Activated CD4-positive, alpha-beta T cell treated with anti-CD3 and anti-CD28 coated beads for 1 hour (primary cell): ENCODE results near the gene DHX40.
"Not testable (repeated sequence)": the region's sequence is repeated elsewhere in the genome, so short reads cannot be mapped to it uniquely, and the experiment has no call there.

Source experiments
- DNase-seq: peaks from one replicate; pipeline ENCODE4 v3.0.0-alpha.2; 2020

The DHX40 gene

DNA sequence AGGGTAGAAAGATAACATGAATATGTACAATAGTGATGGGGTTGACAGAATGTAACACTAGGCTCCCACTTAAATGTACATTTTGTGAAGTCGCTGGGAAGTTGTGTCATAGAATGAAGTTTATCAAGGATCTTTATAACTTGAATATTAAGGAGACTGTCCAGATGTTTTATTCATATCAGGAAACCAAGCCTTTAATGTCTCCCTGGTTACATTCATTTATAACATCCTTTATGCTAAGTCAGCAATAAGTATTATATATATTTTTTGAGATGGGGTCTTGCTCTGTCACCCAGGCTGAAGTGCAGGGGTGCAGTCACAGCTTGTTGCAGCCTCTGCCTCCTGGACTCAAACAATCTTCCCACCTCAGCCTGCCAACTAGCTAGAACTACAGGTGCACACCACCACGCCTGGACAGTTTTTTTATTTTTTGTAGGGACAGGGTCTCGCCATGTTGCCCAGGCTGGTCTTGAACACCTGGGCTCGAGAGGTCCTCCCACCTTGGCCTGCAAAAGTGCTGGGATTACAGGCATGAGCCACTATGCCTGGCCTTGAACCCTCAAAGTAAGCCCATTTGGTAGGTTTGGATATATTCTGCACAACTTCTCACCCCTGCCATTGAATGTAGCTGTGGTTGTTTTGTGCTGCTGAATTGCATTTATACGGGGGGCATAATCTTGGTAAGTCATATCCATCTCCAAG lies 68.4 kb downstream of the DHX40 start:
- no peak for DNase-seq

DNA sequence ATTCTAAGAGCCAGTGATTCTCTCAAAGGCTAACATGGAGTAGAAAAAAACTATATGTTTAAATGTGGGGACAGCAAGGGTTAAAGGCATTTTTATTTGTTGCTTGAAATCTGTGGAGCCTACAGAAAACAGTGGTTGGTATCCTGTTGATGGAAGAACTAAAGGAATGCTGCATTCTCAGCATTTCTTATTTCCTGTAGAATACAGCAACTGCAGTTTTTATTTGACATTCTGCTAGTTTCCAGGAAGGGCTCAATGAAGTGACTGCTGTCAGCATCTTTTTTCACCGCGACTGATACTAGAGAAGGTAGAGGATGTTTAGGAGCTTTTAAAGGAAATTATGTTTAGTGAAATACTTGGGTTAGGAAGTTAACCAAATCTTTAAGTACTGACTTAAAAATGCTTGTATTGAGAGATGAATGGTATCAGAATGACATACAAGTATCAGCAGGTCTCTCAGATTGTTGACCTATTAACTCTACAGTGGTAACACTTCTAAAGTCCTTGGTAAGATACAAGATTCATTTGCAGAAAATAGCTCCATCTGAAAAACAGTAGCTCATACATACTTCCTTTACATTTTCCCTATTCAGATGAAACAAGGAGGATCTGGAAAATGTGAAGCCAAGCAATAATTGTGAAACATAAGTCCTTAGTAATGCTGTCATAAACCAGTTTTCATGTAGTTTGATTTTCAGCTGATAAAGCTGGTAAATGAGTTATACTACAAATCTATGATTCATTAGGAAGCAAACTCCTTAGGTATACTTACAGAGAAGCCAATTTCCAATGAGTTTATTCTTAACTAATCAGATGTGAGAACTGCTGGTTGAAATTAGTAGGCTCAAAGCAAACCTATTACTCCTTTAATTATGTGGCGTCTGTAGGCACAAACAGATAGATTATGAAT lies 69.5 kb downstream of the DHX40 start:
- no peak for DNase-seq

GRCh38 chr17:59637611-59638310 lies 72.4 kb downstream of the DHX40 start:
- no peak for DNase-seq

DNA sequence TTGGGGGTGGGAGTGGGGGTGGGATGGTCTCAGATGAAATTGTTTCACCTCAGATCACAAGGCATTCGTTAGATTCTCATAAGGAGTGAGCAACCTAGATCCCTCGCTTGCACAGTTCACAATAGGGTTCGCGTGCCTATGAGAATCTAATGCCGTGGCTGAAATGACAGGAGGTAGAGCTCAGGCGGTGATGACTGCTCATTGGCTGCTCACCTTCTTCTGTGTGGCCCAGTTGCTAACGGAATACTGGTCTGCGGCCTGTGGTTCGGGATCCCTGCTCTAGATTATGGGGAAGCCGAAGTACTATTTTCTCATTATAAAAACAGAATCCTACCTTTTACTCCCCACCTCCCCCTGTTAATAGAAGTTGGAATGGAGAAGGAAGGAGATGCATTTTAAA lies 73.1 kb downstream of the DHX40 start:
- DNase-seq = no peak

GRCh38 chr17:59641799-59642484 lies 76.5 kb downstream of the DHX40 start:
- DNase-seq = no peak

- DNase-seq = no peak
Measured at GRCh38 chr17:59642565-59642964, 77.2 kb downstream of the DHX40 start.

DNA sequence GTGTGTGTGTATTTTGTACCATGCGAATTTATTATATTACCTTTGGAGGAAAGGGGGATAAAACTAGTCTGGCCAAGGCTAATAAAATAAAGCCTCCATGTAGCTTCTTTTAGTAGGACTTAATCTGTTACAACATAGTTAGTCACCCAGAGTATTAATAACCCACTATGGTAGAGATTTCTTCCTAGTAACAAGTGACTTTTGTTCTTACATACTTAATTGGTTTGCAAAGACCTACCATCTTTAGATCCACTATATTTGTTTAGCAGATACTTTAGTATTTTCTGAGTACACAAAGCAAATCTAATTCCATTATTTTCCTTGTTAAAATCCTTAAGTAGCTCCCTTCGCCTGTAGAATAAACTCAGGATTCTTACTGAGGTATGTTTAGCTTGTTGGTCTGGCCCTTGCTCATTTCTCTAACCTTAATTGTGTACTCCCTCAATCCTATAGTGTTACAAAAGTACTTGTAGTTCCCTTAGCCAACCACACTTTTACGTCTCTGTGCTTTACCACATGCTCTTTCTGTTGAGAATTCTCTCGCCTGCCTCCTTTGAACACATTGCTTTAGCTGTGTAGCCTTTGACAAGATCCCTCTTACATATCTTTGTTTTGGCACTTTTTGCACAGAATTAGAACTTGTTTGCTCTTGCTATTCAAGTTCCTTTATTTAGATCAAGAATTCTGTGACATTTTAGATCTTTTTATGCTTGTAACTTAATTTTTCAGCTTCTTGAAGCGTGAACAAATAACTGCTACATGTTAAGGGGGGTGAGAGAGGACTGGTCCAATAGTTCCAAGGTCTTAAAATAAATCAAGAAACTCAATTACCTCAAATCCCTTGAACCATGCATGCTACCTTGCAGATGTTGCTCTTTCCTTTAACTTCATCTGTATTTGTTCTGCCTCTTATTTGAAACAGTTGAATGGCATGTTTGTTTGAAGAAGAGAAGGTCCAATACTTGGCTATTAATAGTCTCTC lies 78.0 kb downstream of the DHX40 start:
- DNase-seq = no peak

DNA sequence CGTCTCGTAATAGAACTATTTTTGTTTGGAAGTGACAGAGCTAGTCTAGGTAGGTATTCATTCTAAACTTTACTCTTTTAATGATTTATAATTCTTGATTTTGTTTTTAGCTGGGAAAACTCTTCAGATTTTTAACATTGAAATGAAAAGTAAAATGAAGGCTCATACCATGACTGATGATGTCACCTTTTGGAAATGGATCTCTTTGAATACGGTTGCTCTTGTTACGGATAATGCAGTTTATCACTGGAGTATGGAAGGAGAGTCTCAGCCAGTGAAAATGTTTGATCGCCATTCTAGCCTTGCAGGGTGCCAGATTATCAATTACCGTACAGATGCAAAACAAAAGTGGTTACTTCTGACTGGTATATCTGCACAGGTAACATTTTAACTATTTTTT lies 81.9 kb downstream of the DHX40 start:
- no peak for DNase-seq

- DNase-seq = no peak
Measured at GRCh38 chr17:59649886-59650285, 84.5 kb downstream of the DHX40 start.

DNA sequence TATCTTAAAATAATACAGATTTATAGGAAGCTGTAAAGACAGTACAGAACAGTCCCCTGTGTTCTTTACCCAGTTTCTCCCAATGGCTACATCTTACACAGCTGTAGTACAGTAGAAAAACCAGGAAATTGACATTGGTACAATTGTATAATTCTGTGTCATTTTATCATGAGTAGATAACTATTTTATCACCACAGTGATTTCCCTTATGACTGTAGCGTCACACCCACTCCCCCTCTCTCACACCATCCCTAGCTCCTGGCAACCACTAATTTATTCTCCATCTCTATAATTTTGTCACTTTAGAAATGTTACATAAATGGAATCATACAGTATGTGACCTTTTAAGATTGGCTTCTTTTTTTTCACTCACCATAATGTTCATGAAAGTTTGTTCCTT lies 85.2 kb downstream of the DHX40 start:
- no peak for DNase-seq

DNA sequence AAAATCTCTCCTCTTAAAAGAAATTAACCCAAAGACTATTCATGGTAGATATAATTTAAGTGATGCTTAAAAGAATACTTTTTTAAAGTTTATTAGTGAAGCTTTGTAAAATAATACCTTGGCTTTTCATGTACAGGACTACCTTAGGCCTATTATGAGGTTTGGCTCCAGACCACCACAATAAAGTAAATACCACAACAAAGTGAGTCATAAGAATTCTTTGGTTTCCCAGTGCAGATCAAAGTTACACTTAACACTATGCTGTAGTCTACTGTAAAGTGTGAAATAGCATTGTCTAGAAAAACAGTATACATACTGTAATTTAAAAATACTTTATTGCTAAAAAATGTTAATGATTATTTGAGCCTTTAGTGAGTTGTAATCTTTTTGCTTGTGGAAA lies 85.9 kb downstream of the DHX40 start:
- DNase-seq = no peak

DNA sequence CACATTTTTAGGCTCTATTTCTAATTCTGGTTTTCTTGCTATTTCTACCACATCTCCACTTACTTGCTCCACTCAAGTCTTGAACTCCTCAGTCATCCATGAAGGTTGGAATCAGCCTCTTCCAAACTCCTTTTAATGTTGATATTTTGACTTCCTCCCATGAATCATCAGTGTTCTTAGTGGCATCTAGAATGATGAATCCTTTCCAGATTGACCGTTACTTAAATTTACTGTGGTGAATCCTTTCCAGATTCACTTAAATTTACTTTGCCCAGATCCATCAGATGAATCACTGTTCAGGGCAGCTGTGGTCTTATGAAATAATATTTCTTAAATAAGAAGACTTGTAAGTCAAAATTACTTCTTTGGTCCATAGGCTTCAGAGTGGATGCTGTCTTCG lies 86.7 kb downstream of the DHX40 start:
- DNase-seq = no peak

DNA sequence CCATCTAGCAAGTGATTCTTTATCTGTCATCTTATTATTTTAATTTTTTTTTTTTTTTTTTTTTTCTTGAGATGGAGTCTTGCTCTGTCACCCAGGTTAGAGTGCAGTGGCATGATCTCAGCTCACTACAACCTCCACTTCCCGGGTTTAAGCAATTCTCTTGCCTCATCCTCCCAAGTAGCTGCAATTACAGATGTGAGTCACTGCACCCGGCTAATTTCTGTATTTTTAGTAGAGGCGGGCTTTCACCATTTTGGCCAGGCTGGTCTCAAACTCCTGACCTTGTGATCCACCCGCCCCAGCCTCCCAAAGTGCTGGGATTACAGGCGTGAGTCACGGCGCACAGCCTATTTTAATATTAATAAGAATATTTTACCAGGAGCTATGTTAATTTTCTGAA lies 91.2 kb downstream of the DHX40 start:
- DNase-seq = not testable (repeated sequence)
